ENCODE measurements around the gene LHX1.

LHX1 gene

GRCh38 chr17:36933512-36934143 lies 3.6 kb upstream of the LHX1 start:
- DNase-seq (ENCODE audit: low read depth, low spot score): no peak
- H3K4me3 ChIP-seq (ENCODE audit: low read depth, low read length): no peak overlapping the region
- TF ChIP-seq CTCF (IDR thresholded peaks at IDR 0.05; ENCODE audit: low read depth, low read length): no peak
- in situ Hi-C loops (cut with HindIII; ENCODE audit: low sequenced_read_pairs): no loop called here

GRCh38 chr17:36934144-36934691 lies 3.1 kb upstream of the LHX1 start:
- H3K4me3 ChIP-seq (ENCODE audit: low read depth, low read length): no peak overlapping the region
- DNase-seq (ENCODE audit: low read depth, low spot score): no peak
- in situ Hi-C loops (cut with HindIII; ENCODE audit: low sequenced_read_pairs): no loop called here
- no peak for TF ChIP-seq CTCF (IDR thresholded peaks at IDR 0.05; ENCODE audit: low read depth, low read length)

GRCh38 chr17:36934692-36935630 lies 2.3 kb upstream of the LHX1 start:
- H3K4me3 ChIP-seq (ENCODE audit: low read depth, low read length): no peak overlapping the region
- DNase-seq (ENCODE audit: low read depth, low spot score): no peak
- TF ChIP-seq CTCF (IDR thresholded peaks at IDR 0.05; ENCODE audit: low read depth, low read length): no peak
- in situ Hi-C loops (cut with HindIII; ENCODE audit: low sequenced_read_pairs): no loop called here

DNA sequence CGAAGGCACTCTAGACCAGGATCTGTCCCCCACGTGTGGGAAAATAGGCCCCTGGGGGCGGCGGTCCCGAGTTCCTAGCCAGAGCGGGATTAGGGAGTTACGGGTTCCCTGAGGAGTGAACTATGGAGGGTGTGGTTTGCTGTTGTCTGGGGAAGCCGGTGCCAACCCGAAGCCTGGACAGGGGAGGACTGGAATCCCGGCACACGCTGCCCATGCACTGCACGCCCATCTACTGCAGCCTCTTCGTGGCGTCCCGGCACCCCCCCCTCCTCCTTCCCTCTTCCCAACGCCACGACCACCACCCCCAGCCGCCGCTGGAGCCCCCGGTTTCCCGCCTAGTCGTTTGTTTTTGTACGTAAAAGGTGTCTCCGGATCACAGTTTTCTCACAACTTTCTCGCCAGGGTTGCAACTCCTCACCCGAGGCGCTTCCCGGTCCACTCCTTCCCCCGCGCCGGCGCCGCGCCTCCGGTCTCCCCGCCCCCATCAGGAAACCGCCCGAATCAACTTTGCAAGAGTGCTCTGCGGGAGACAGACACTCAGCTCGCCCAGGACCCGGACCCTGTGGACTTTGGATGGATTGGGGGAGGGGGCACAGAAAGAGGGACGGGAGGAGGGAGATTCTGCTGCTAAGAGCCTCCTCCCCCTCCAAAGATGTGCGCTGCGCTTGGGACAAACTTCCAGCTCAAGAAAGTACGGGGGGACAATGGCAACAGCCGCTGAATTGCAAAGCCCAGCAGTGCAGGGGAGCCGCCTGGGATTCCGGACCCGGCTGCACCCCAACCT lies 1.4 kb upstream of the LHX1 start:
- no peak for TF ChIP-seq CTCF (IDR thresholded peaks at IDR 0.05; ENCODE audit: low read depth, low read length)
- H3K4me3 ChIP-seq (ENCODE audit: low read depth, low read length): no peak overlapping the region
- DNase-seq (ENCODE audit: low read depth, low spot score): no peak
- in situ Hi-C loops (cut with HindIII; ENCODE audit: low sequenced_read_pairs): no loop called here

GRCh38 chr17:36936455-36937000 lies 747 bp upstream of the LHX1 start:
- no peak for TF ChIP-seq CTCF (IDR thresholded peaks at IDR 0.05; ENCODE audit: low read depth, low read length)
- in situ Hi-C loops (cut with HindIII; ENCODE audit: low sequenced_read_pairs): no loop called here
- no peak overlapping the region for H3K4me3 ChIP-seq (ENCODE audit: low read depth, low read length)
- DNase-seq (ENCODE audit: low read depth, low spot score): no peak
